HG03025 (cell line): ENCODE measurements around the gene IER5L.
"Not testable (repeated sequence)": the region's sequence is repeated elsewhere in the genome, so short reads cannot be mapped to it uniquely, and the experiment has no call there.

ENCODE experiments used
- ATAC-seq: cut with Tn5 transposase; IDR thresholded peaks from one replicate; pipeline ENCODE4 v1.9.1; 2021; ENCODE audit warnings: mild to moderate bottlenecking, moderate library complexity; ENCODE audit not compliant: unreplicated experiment, low FRiP score

IER5L gene

DNA sequence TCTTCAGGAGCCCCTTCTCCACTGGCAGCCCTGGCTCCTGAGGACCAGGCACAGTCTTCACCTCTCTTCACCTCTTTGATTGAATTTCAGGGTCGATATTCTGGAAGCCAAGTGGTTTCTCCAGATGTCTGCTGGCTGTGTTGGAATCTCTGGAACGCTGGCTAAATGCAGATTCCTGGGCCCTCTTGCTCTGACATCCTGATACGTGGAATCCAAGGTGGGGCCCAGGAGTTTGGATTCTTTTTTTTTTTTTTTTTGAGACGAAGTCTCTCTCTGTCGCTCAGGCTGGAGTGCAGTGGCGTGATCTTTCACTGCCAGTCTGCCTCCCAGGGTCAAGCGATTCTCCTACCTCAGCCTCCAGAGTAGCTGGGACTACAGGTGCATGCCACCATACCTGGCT, 26.8 kb upstream of the IER5L start:
- no peak for ATAC-seq

DNA sequence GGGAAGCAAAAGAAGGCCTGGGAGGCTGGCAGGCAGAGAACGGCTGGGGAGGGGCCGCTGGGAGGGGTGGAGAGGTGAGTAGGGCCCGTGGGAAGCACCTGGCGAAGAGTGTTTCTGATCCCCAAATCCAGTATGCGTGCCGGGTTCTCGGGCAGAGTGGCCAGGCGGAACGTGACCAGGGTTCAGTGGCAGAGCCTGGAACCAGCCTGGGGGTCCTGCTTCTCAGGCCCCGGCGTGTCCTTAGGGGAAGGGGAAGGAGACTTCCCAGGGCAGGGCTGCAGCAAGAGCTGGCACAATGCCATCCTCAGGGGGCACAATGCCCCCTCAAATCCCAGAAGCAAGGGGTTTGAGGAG, 25.5 kb upstream of the IER5L start:
- no peak for ATAC-seq

DNA sequence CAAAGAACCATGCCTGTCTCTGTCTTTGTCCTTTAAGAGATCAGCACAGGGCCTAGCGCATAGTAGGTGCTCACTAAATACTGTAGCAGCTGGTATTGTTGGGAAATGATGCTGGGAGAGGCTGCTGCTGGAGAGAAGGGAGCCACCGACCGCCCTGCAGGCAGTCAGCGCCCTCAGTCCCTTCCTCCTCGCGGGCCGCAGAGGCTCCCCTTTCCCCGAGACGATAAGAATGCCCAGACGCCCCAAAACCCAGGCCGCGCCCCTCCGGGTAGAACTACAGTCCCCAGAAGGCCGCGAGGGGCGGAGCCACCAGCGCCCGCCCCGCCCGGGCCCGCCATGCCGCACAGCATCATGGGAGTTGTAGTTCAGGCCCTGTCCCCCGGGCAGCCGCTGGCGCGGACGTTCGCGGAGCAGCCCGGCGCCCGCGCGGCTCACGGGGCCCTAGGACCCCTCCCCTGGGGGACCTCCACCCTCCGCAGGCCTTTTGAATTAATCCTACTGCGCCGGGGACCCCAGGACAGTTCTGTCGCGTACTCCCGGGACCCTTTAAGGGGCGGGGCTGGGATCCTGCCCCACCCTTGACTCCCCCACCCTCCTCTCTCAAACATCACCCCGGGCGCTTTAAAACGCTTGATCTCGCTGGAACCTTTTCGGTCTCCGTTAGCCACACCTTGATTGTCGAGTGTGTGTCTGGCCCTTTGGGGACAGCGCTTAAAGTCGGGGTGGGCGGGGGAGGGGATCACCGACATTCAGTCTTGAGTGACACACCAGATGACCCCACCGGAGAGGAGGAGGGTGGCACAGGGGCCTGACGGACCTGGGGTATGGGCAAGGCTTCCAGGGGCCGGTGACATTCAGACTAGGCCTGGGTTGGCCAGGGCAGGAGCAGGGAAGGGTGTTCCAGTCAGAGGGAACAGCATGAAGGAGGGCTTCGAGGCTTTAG, 24.8 kb upstream of the IER5L start:
- no peak for ATAC-seq

DNA sequence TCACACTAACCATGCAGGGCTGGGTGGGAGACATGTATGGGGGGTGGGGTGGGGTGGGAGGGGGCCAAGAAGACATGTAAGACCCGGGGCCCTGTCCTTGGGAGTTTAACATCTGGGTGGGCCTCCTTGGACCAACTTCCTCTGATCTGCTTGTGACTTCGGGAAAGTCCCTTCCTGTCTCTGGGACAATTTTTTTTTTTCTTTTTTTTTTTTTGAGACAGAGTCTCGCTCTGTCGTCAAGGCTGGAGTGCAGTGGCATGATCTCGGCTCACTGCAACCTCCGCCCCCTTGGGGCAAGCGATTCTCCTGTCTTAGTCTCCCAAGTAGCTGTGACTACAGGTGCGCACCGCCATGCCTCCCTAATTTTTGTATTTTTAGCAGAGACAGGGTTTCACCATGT, 23.8 kb upstream of the IER5L start:
- ATAC-seq = no peak

DNA sequence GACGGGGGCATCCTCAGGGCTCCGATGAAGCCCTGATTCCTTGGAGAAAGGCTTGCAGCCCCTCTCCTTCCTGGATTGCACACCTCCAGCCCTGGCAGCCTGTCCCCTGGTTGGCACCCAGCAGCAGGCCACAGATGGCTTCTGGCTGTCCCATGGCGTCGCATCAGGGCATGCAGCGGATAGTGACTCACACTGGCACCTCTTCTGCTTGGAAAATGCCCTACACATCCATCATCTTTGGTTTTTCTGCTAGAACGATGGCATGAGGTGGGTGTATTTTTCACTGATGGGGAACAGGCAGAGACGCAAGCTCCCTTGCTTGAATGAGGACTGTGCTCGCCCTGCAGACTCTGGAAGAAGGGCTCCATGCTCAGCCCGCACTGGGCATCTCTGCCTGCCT, 23.2 kb upstream of the IER5L start:
- no peak for ATAC-seq

DNA sequence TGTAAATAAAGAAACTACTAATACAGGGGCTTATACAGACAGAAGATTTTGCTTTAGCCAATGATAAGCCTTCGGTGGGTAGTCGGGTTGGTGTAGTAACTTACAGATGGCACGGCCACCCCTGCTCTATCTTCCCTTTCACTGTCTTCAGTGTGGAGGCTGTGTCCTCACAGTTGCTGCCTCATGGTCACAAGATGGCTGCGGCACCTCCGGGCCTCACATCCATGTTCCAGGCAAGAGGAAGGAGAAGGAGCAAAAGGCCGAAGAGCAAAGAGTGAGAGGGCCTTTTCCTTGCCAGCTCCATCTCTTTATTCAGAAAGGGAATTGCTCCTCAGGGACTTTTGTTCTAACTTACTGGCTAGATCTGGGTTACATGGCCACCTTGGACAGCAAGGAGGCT, 22.2 kb upstream of the IER5L start:
- no peak for ATAC-seq

DNA sequence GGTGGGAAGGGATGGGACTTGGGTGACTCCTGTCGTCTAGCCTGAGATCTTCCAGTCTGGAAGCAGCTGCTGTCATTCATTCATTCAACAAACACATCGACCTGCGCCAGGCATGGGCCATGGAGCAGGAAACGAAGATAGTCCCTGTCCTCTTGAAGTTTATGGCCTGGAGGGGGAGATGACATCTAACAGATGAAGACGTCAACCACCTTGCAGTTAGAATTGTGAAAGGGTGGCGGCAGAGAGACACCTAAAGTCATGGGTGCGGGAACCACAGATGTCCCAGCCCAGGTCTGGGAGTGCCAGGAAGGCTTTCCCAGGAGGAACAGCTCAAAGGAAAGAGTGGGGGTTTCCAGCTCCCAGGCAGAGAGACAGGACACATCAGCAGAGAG, 21.0 kb upstream of the IER5L start:
- no peak for ATAC-seq

DNA sequence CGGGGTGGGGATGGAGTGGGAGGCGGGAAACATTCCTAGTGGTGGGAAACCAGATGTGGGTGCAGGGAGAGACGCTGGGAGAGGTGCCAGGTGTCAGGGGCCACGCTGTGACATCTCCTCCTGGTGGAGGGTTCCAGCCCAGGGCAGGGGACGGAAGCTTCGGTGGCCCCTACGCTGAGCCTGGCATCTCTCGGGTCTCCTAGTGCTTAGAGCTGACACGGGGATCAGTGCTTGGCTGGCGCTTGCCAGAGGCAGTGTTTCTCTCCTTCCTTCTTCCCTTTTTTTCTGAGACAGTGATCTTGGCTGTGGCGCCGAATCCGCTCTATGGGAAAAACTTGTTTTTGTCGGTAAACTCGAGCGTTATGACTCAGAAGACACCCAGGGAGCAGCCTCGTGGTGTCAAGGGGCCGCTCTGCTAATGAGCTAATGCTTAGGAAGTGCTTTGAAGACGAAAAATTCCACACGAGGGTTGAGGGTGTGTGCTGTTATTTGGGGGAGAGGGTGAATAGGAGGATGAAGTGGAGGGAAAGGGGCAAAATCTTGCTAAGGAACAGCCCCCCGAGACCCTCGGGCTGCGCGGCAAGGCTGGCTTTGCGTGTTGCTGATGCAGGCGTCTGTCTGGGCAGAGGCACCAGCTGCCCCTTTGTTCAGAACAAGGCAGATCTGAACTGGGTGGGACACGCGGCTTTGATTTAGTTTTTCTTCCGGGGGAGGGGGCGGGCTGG, 20.4 kb upstream of the IER5L start:
- ATAC-seq = no peak

DNA sequence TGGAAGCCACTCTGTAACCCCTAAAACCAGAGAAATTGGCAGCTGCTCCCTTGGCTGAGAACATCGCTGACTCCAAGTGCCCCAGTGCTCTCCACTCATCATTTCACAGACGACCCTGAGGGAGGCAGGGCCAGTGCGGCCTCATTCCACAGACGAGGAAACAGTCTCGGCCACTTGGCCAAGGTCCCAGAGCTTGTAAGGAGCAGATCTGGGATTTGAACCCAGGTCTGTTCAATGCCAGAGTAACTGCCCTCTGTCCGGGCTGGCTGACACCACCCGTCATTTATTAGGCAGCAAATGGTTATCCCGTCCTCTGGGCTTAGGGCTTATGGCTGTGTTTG, 19.9 kb upstream of the IER5L start:
- ATAC-seq = no peak

DNA sequence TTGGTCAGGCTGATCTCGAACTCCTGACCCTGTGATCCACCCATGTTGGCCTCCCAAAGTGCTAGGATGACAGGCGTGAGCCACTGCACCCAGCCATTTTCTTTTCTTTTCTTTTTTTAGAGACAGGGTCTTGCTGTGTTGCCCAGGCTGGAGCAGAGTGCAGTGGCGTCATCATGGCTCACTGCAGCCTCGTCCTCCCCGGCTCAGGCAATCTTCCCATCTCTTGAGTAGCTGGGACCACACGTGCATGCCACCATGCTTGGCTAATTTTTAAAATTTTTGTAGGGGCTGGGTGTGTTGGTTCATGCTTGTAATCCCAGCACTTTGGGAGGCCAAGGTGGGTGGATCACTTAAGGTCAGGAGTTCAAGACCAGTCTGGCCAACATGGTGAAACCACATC, 19.0 kb upstream of the IER5L start:
- ATAC-seq = not testable (repeated sequence)

DNA sequence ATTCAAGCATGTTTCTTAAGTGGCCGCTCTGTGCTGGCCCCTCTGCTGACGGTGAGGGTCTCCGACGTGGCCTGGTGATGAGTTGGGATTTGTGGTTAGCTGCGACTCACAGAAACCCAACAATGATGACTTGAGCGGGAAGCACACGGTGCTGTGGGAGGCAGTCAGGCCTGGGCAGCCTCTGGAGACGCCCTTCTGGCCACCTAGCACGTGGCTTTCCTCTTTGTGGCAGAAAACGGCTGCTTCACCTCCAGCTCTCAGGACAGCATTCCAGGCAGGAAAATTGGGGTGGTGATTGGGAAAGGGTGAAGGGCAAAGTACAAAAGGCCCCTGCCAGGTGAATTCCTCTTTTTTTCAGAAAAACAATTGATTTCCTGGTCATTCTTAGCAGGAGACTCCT, 17.5 kb upstream of the IER5L start:
- ATAC-seq = no peak

DNA sequence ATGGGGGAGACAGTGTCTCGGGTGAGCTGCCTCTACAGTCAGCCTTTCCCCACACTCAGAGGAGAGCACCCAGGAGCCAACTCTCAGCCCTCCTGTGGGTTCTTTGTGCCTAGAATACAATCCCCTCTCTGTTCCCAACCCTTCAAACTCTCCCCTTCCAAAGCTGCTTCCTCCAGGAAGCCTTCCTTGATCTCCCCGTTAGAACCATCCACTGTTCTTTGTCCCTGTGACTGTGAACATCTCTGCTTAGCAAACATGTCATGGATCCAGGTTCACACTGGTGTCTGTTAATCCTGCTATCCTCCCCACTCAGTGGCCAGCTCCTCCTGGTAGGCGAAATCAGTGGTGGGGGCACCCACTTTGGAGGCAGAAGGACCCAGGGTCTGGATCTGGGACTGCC, 16.2 kb upstream of the IER5L start:
- ATAC-seq = no peak

DNA sequence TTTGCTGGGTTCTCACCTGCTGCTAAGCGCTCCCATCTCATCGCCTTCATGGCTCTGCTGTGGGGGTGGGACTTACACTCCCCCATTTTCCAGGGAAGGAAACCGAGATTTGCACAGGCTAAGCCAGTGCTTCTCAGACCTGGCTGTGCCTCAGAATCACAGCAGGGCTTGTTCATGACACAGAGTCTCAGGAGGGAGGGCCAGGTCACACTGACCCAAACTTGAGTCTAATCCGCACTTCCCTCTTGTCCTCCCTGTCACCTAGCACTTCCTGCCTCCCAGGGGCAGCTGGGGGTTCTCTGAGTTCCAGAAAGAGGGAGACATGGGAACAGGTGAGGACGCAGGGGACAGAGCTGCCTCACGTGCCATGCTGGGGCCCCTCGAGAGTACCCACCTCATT, 15.6 kb upstream of the IER5L start:
- ATAC-seq = no peak

DNA sequence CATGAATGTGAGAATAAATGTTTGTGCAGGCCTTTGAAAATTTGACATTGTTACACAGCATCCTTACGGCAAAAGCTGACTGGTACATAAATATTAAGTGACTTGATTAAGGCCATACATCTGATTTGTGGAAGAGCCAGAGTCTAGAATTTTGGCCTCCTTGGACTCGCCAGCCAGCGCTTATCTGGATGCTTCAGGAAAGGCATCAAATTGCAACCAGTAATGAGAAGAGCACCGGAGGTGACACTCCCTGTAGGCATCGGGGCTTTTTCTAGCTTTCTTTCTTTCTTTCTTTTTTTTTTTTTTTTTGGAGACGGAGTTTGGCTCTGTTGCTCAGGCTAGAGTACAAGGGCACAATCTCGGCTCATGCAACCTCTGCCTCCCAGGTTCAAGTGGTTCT, 13.2 kb upstream of the IER5L start:
- ATAC-seq = no peak

DNA sequence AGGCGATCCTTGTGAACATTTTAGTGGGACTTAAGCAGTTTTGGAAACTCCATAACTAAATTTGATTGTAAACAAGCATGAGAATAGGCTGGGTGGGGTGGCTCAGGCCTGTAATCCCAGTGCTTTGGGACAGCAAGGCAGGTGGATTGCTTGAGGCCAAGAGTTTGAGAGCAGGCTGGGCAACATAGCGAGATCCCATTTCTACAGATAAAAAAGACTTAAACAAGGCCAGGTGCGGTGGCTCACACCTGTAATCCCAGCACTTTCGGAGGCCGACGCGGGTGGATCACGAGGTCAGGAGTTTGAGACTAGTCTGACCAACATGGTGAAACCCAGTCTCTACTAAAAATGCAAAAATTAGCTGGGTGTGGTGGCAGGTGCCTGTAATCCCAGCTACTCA, 11.9 kb upstream of the IER5L start:
- not testable (repeated sequence) for ATAC-seq

DNA sequence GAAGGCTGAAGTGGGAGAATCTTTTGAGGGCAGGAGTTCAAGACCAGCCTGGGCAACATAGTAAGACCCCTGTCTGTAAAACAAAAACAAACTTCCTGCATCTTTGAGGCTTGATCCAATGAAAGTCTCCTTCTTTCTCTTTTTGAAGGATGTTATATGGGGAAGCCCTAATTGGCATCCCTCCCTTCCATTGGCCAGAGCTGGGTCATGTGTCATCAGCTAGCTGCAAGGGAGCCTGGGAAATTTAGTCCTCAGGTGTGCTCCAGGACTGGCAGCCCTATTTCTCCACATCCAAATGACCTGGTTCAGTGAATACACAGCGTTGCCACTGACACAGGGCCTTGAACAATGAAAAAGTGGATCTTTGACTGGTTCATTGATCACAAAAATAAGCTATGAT, 9.0 kb upstream of the IER5L start:
- ATAC-seq = no peak

DNA sequence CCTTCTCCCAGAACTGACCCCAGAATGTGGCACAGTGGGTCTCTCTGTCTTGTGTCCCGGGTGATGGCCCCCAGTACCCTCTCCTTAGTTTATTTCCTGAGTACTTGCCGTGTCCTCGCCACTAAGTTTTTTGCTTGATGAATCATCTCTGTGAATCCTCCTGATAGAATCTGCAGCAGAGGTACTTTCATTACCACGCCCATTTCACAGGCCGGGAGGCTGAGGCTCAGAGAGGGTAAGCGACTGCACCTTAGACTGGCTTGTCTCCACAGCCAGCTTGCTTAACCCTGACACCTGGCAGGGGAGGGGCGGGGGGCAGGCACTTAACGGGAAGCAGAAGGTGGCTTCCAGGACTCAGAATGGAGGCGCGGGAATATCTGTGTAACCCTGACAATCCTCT, 7.9 kb upstream of the IER5L start:
- ATAC-seq = no peak

DNA sequence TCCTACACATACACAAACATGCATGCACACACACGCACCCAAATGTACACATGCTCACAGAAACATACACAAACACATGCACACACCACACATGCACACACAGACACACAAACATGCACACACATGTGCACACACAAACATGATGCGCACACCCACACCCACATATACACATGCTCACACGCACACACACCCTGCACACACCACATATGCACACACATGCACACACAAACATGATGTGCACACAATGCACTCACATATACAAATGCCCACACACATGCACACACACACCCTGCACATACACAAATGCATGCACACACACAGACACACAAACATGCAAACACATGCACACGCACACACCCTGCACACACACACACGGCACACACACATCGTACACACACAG, 7.3 kb upstream of the IER5L start:
- ATAC-seq = no peak

DNA sequence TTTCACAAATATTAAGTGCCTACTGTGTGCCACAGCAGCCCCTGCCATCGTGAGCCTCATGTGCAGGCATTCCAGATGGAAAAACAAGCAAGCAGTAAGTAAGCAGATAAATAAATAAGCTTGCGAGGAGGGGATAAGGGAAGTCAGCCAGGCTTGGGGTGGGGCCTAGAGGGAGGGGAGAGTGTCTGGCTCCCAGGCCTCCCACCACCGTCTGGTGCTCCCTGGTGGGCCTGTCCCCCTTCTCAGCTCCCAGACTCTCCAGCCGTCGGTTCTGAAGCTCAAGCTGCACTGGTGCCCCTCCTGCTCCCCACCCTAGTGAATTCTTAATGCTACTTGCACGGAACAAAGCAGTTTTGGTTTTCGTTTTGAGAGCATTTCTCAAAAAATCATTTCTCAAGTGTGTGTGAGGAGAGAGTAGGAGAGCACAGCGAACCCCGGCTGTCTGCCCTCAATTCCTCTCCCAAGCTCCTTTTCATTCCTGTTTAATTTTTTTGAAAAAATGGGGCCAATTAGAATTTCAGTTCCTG, 6.6 kb upstream of the IER5L start:
- no peak for ATAC-seq

DNA sequence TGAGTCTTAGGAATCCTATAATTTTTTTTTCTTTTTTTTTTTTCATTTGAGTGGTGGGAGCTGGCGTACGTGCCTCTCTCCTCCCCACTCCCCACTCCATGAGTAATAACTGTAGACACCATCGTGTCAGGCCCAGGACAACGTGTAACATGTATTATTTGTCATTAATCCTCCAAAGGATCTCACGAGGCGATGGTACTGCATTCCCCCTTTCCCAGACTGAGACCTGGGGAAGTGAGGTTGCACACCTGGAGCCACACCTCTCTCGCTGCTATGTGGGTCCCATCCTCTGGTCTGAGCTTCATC, 6.1 kb upstream of the IER5L start:
- no peak for ATAC-seq

DNA sequence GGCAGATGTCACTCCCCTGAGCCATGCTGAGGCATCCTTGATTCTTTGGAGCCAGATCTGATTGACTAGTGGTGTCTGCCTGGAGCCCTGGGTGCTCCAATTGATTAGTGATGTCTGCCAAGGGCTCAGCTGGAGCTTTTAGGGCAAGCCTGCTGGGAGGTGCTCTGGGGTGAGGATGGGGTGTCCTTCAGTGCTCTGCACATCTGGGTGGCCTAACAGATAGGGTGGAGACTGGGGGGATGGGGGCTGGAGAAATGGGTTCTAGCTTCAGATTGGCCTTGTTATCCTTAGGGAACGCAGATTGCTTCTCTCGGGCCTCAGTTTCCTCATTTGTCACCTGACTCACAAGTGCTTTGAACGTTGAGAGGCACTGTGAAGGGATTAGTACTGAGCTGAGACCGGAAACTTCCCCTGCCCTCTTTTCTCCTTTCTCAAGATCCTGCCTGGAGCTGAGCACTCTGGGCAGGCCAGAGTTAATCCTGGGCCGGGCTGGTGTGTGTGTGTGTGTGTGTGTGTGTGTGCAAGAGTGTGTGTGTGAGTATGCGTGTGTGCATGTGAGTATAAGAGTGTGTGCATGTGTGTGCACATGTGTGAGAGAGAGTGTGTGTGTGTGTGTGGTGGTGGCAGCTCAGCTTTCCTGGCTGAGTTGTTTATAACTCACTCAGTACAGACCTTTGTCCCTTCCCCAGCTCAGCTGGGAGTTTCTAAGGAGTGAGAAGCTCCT, 5.6 kb upstream of the IER5L start:
- no peak for ATAC-seq
